Central memory CD8-positive, alpha-beta T cell (primary cell): ENCODE data around the gene TASOR2.

Experiments used
- ATAC-seq: fragments of 150-1000 bp; cut with Tn5 transposase; replicated peaks from 2 replicates; pipeline ENCODE4 v1.10.0; 2022; ENCODE audit warnings: mild to moderate bottlenecking, moderate FRiP score, moderate number of reproducible peaks; ENCODE audit not compliant: poor library complexity, severe bottlenecking; ENCODE audit errors: extremely low read depth
- DNase-seq, 2 donors: peaks; one replicate each; pipeline ENCODE4 v3.0.0; 2021; ENCODE audit warnings: low spot score in 2 of 2
- H3K27ac Mint-ChIP-seq: one replicate; pipeline ENCODE4 v1.8.0; 2022; ENCODE audit warnings: low read depth, mild to moderate bottlenecking, moderate library complexity, mixed read lengths
- H3K27me3 Mint-ChIP-seq: one replicate; pipeline ENCODE4 v1.8.0; 2022; ENCODE audit warnings: mixed read lengths
- H3K36me3 Mint-ChIP-seq: one replicate; pipeline ENCODE4 v1.8.0; 2022; ENCODE audit warnings: mild to moderate bottlenecking, moderate library complexity, mixed read lengths; ENCODE audit not compliant: insufficient read depth
- H3K4me1 Mint-ChIP-seq: one replicate; pipeline ENCODE4 v1.8.0; 2022; ENCODE audit warnings: mixed read lengths
- H3K4me3 Mint-ChIP-seq: one replicate; pipeline ENCODE4 v1.8.0; 2022; ENCODE audit warnings: mild to moderate bottlenecking, moderate library complexity, mixed read lengths
- H3K9me3 Mint-ChIP-seq: one replicate; pipeline ENCODE4 v1.8.0; 2022; ENCODE audit warnings: mixed read lengths

TASOR2 gene, protein sequence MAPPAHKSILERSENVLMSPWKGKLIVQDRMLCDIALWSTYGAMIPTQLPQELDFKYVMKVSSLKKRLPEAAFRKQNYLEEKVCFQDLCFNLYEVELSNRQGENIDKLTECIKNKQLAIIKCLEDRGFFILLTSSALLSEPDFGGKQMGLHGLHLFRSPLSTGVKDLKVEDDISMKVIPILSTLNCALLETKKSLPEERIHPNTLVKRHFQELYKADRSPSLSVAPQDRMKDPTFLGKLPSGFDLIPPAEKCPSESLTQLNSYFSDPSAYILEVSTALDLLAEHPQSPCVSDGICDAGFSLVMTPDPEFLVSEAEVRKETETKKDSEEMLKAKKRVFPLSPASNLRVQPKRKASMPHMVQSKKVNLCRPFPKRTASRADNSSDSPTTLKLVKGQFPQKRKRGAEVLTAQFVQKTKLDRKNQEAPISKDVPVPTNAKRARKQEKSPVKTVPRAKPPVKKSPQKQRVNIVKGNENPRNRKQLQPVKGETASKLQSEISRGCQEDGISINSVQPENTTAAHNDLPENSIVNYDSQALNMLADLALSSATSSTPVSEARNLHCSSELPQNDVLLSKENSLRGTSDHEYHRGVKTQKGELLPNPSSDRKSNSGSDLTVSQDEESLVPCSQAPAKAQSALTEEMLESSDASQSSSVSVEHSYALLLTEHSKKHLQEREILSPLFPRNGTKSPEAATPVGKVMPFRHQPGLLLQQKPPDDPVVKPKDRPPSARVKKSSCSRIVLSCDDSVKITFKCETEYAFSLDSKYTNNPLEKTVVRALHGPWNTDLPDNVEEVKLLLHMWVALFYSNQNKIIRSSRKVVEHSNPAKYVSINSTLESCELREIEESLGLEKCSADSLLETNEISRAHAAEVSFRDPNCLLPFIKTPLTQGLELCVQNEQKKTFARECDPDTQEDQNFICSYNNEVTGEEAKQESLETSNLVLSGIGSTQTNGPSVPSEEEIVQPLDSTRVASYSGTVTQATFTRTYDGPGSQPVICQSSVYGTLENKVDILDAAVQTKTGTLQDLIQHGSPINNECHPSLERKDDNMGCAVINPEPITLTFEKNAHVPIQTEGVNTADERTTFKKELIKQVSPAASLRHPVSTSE (N-terminal part only)

DNA sequence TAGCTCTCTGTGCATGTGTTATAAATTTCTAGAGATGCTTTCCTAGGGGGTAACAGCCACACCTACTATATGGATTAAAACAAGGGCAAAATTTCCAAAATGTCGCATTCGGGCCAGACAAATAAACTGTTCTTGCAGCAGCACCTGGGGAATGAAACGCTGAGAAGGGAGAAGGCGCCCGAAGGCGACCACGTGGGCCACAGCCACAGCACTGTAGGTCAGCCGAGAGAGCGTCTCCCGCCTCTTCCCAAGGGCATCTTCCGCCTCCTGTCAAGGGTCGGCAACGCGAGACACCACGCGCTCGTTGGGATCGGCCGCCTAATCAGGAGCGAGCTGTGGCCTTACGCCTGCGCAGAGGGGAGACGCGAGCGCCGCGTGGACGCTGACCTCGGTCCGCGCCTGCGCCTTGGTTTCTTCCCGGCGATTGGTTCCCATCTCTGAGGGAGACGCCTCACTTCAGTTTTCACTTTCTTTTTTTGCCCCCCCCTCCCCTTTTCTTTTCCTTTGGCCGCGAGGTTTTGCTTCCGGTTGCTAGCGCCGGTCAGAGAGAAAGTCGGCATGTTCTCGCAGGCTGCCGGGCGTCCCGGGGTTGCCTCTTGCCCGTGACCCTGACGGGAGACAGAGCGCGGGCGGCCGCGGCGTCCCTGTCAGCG, at the start of gene TASOR2:
Gene TASOR2 (plus strand): TSS at position 521 of the 653 bp plus-strand sequence. CDS start 35,805 bp downstream, outside the sequence.
- Mint-ChIP-seq H3K27ac (peak within 1 kb of the TSS; percentile 98), H3K36me3 (peaks cover 12% of the 10 kb centered on the region), H3K9me3 (no peaks in the 10 kb centered on the region), H3K4me3 (peak within 1 kb of the TSS; percentile 97), H3K27me3 (peaks cover 9% of the 10 kb centered on the region), H3K4me1 (peaks cover 42% of the 10 kb centered on the region)
- peak; percentile 82 for ATAC-seq
- DNase-seq, result peak; percentile 84

DNA sequence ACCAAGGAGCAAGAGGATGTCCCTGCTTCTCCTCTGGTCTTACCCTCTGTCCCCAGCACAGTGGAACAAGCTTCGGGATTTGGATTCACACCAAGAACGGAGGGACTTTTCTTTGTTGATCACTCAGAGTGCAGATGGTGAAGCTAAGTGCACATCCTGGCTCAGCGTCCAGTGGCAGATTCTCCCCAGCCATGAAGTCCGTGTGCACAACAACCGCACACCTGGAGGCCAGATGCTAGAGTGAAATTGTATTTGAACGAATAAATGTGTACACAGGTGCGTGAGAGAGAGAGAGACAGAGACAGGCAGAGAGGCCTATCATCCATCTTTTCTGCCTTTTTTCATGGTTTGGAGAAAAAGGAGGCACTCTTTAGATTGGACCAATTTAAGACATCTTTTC, 49.7 kb upstream of the TASOR2 start:
- H3K27ac Mint-ChIP-seq, result no peak overlapping the region
- ATAC-seq (no peak), DNase-seq (no peak)
- H3K27me3 Mint-ChIP-seq, result peaks cover 22% of the 10 kb centered on the region
- no peaks in the 10 kb centered on the region for H3K9me3 Mint-ChIP-seq
- H3K4me1 Mint-ChIP-seq, result no peaks in the 10 kb centered on the region
- H3K36me3 Mint-ChIP-seq, result no peaks in the 10 kb centered on the region
- no peak overlapping the region for H3K4me3 Mint-ChIP-seq

DNA sequence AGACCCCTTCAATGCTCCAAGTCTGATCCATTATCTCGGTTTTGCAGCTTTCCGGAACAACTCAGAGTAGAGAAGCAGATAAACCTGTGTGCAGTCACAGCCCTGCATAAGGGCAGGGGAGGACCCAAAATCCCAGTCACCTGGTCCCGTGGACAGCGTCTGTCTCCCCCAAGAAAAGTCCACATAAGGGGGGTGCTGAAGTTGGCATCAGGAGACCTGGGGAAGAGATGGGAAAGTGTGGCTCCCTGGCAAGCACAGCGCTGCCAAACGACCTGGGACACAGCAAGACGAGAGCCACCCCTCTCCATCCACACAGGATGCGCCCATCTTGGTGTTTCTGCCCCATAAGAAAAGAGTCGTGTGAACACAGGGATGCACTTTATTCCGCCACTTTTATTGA, 46.1 kb upstream of the TASOR2 start:
- no peak for DNase-seq
- Mint-ChIP-seq H3K9me3 (no peaks in the 10 kb centered on the region), H3K27me3 (peaks cover 13% of the 10 kb centered on the region), H3K36me3 (peaks cover 3% of the 10 kb centered on the region), H3K27ac (no peak overlapping the region), H3K4me3 (no peak overlapping the region), H3K4me1 (no peaks in the 10 kb centered on the region)
- ATAC-seq, result no peak

DNA sequence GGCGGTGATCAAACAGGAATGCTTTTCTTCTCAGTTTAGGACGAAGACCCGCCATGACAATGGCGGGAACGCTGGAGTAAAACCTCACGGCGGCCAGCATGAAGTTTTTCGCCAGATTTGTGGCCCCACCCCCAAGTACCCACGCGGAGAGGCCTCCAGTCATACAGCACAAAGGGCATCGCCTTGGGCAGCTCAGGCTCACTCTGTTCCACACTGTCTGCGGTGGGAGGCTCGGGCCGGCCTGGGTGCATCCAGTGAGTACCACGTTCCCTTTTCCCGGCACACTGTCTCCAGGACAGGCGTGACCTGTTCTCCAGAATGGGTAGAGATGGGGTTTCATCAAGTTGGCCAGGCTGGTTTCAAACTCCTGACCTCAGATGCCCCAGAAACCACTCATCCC, 45.6 kb upstream of the TASOR2 start:
- no peak for DNase-seq
- no peaks in the 10 kb centered on the region for H3K9me3 Mint-ChIP-seq
- H3K27ac Mint-ChIP-seq, result no peak overlapping the region
- ATAC-seq, result no peak
- H3K4me1 Mint-ChIP-seq, result no peaks in the 10 kb centered on the region
- peaks cover 5% of the 10 kb centered on the region for H3K36me3 Mint-ChIP-seq
- peaks cover 13% of the 10 kb centered on the region for H3K27me3 Mint-ChIP-seq
- H3K4me3 Mint-ChIP-seq, result no peak overlapping the region

DNA sequence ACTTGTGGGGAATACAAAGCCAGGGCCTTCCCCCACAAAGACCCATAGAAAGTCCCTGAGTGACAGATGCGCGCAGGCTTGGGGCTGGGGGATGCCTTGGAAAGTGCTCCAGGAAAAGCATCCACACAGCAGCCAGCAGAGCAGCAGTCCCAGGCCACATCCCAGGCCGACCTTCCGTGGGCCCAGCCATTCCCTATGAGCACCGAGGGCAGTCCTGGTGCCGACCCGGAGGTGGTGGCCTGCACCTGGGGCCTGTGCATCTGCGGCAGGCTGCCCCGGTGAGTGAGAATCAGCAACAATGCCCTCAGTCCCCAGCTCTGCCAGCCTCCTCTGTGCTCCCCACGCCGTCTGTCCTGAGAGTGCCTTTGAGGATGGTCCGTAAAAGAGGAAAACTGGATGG, 44.6 kb upstream of the TASOR2 start:
- Mint-ChIP-seq H3K36me3 (peaks cover 6% of the 10 kb centered on the region), H3K9me3 (no peaks in the 10 kb centered on the region), H3K4me3 (no peak overlapping the region), H3K27ac (no peak overlapping the region), H3K4me1 (no peaks in the 10 kb centered on the region), H3K27me3 (peaks cover 4% of the 10 kb centered on the region)
- DNase-seq (no peak), ATAC-seq (no peak)

DNA sequence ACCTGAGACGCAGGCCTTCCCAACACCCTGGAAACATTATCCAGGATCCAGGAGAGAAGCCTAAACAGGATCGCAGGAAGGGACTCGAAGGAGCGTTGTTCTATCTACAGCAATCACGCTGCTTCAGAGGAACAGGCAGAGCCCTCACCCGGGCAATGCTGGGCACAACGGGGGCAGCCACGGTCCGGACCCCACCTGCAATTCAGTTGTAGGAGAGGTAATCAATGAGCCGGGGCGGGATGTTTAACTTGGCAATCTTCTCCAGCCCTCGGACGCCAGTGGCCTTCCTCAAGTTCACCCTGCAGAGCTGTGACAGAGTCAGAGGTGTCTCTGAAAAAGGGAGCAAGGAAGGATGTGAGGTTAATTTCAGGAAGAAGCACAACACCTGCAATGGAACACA, 44.1 kb upstream of the TASOR2 start:
- Mint-ChIP-seq H3K4me1 (no peaks in the 10 kb centered on the region), H3K27ac (no peak overlapping the region), H3K27me3 (no peaks in the 10 kb centered on the region), H3K4me3 (no peak overlapping the region), H3K36me3 (peaks cover 6% of the 10 kb centered on the region), H3K9me3 (no peaks in the 10 kb centered on the region)
- ATAC-seq (no peak), DNase-seq (no peak)

DNA sequence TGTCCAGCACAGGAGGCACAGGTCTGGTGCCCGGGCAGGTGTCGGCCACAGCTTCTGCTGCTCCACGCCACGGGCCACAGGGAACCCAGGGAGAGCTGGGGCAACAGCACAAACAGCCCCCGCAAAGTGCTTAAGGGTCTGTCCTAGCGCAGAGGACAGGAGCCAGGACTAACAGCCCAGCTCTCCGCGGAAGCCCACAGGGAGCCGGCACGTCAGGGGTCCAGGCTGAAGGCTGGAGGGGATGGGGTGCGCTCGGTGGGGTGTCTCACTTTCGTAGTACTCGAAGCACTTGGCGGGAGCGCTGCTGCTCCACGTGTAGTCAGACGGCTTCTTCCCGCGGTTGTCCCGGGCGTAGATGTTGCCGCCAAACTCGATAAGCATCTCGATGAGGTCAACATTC, 43.1 kb upstream of the TASOR2 start:
- H3K27me3 Mint-ChIP-seq, result no peaks in the 10 kb centered on the region
- H3K27ac Mint-ChIP-seq, result no peak overlapping the region
- ATAC-seq, result no peak
- H3K4me3 Mint-ChIP-seq, result no peak overlapping the region
- DNase-seq, result no peak
- peaks cover 6% of the 10 kb centered on the region for H3K36me3 Mint-ChIP-seq
- no peaks in the 10 kb centered on the region for H3K4me1 Mint-ChIP-seq
- H3K9me3 Mint-ChIP-seq, result no peaks in the 10 kb centered on the region

DNA sequence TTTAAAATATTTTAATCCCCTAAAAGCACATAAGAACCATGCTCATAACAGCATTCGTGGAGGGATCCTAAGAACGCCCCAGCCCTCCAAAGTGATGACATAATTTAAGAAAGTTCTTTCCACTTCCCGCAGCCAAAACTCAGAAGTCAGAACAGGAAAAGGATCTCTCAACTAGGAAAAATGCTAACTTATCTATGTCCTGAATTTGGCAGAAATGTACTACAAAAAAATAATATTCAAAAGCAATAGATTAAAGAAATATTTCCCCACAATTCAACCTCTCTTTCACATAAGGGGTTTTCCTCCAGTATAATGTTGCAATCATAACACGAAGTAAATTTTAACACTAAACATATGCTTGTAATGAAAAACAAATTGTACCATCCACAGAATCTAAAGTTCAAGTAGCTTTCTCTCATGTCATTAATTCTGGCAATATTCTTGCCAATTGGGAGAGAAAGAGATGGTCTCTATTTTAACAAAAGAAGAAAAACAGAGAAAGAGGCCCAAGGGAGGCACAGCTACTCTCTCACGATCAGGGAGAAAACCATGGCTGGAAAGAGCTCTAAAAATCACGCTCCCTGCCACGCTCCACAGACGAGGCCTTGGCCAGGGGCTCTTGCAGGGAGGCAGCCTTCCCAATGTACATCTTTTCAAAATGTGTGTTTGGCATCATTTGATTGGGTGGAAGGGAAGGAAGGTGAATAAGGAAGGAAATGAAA, 41.1 kb upstream of the TASOR2 start:
- peaks cover 6% of the 10 kb centered on the region for H3K36me3 Mint-ChIP-seq
- no peaks in the 10 kb centered on the region for H3K27me3 Mint-ChIP-seq
- H3K4me3 Mint-ChIP-seq, result no peak overlapping the region
- ATAC-seq (no peak), DNase-seq (no peak)
- H3K9me3 Mint-ChIP-seq, result no peaks in the 10 kb centered on the region
- no peak overlapping the region for H3K27ac Mint-ChIP-seq
- no peaks in the 10 kb centered on the region for H3K4me1 Mint-ChIP-seq

DNA sequence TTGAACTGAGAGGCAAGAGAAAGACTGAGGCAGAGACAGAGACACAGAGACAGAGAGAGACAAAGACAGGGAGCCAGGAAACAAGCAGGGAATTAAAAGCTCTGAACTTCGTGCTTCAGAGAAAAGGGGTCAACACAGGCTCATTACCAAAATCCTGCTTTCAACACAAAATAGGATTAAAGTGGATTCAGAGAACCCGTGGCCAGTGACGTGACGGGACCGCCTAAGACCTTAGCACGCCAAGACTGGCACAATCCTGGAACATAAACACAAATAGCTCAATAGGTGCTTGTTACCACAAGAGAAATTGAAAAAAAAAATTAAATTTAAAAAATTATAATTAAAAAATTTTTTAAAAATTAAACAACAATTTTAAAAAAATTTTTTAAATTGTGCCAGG, 39.7 kb upstream of the TASOR2 start:
- Mint-ChIP-seq H3K36me3 (peaks cover 6% of the 10 kb centered on the region), H3K4me3 (no peak overlapping the region), H3K27ac (no peak overlapping the region), H3K4me1 (no peaks in the 10 kb centered on the region), H3K9me3 (no peaks in the 10 kb centered on the region), H3K27me3 (no peaks in the 10 kb centered on the region)
- ATAC-seq, result no peak
- no peak for DNase-seq

GRCh38 chr10:5645375-5645774, 39.3 kb upstream of the TASOR2 start:
- no peak for DNase-seq
- Mint-ChIP-seq H3K27ac (no peak overlapping the region), H3K4me3 (no peak overlapping the region), H3K27me3 (no peaks in the 10 kb centered on the region), H3K9me3 (no peaks in the 10 kb centered on the region), H3K4me1 (no peaks in the 10 kb centered on the region), H3K36me3 (peaks cover 6% of the 10 kb centered on the region)
- no peak for ATAC-seq

- Mint-ChIP-seq H3K9me3 (no peaks in the 10 kb centered on the region), H3K27ac (no peak overlapping the region), H3K4me3 (no peak overlapping the region), H3K27me3 (no peaks in the 10 kb centered on the region), H3K36me3 (peaks cover 6% of the 10 kb centered on the region), H3K4me1 (no peaks in the 10 kb centered on the region)
- ATAC-seq (no peak), DNase-seq (no peak)
Observed at GRCh38 chr10:5645944-5646617, 38.6 kb upstream of the TASOR2 start.
